IMR-90 (cell line): ENCODE data around the gene IRAK1. TPM values are rescaled to one million over a fixed set of nuclear protein-coding genes. Genes with fewer than 3 reads are reported as not detected.

Source experiments
- ATAC-seq: fragments of 200-7000 bp; cut with Tn5 transposase; 2 replicates; pipeline ENCODE4 v1.9.1; 2020; ENCODE audit warnings: low read depth, mild to moderate bottlenecking, moderate library complexity
- BruUV-seq: library from RNA; stranded (reverse); fragments of 400-500 nt; replicated peaks from 2 replicates; lab custom pipeline; 2021; lab: Mats Ljungman, UMichigan
- CTCF ChIA-PET: fragments of 300-600 bp; formaldehyde crosslinking; extraction: SDS; loops from one replicate; lab custom pipeline; 2021; ENCODE audit warnings: antibody characterized with exemption; lab: Yijun Ruan, JAX
- POLR2A ChIA-PET: fragments of 300-600 bp; sonication (Branson Sonifier 250); formaldehyde crosslinking; loops from one replicate; lab custom pipeline; 2022; ENCODE audit warnings: antibody characterized with exemption; ENCODE audit not compliant: unreplicated experiment; lab: Charles Lee
- DNase-seq: peaks from one replicate; pipeline ENCODE4 v3.0.0; 2013
- H2AFZ ChIP-seq: replicated peaks from 2 replicates; pipeline ENCODE3; 2013; ENCODE audit warnings: low read length, mild to moderate bottlenecking; ENCODE audit not compliant: poor library complexity
- H2AK5ac ChIP-seq: 2 replicates; pipeline ENCODE4 v1.6.1; 2013; ENCODE audit warnings: low read depth, low read length, inconsistent platforms
- H2AK9ac ChIP-seq: replicated peaks from 2 replicates; pipeline ENCODE3; 2013; ENCODE audit warnings: mild to moderate bottlenecking, low read depth, low read length, moderate library complexity; ENCODE audit not compliant: poor library complexity
- H2BK120ac ChIP-seq: 2 replicates; pipeline ENCODE4 v1.6.1; 2013; ENCODE audit warnings: low read depth, low read length, inconsistent platforms
- H2BK15ac ChIP-seq: 3 replicates; pipeline ENCODE4 v1.6.1; 2013; ENCODE audit warnings: low read depth, low read length, inconsistent platforms
- H2BK20ac ChIP-seq: 2 replicates; pipeline ENCODE4 v1.6.1; 2013; ENCODE audit warnings: low read depth, mild to moderate bottlenecking, inconsistent platforms, low read length, moderate library complexity
- H2BK5ac ChIP-seq: 2 replicates; pipeline ENCODE4 v1.6.1; 2013; ENCODE audit warnings: mild to moderate bottlenecking, low read depth, low read length, inconsistent platforms; ENCODE audit not compliant: poor library complexity, severe bottlenecking
- H3K14ac ChIP-seq: replicated peaks from 2 replicates; pipeline ENCODE4 v1.6.1; 2013; ENCODE audit warnings: low read depth, low read length, inconsistent platforms
- H3K18ac ChIP-seq: 2 replicates; pipeline ENCODE4 v1.6.1; 2013; ENCODE audit warnings: low read depth, low read length, control low read depth
- H3K23ac ChIP-seq: 2 replicates; pipeline ENCODE4 v1.6.1; 2013; ENCODE audit warnings: low read depth, low read length, inconsistent platforms
- H3K27ac ChIP-seq: 2 replicates; pipeline ENCODE4 v1.5.1; 2013; ENCODE audit warnings: mild to moderate bottlenecking, control low read depth, low read length; ENCODE audit not compliant: insufficient read depth
- H3K27me3 ChIP-seq: 2 replicates; pipeline ENCODE4 v1.6.1; 2013; ENCODE audit warnings: low read length; ENCODE audit not compliant: control insufficient read depth, insufficient read depth
- H3K36me3 ChIP-seq: 2 replicates; pipeline ENCODE4 v1.6.1; 2013; ENCODE audit warnings: low read length, mixed read lengths; ENCODE audit not compliant: control insufficient read depth, insufficient read depth
- H3K4ac ChIP-seq: 2 replicates; pipeline ENCODE4 v1.6.1; 2013; ENCODE audit warnings: low read depth, low read length, inconsistent platforms
- H3K4me1 ChIP-seq: 2 replicates; pipeline ENCODE4 v1.6.1; 2013; ENCODE audit warnings: low read length, mixed read lengths; ENCODE audit not compliant: control insufficient read depth, insufficient read depth
- H3K4me2 ChIP-seq: 2 replicates; pipeline ENCODE4 v1.6.1; 2013; ENCODE audit warnings: low read depth, mild to moderate bottlenecking, control low read depth, low read length, moderate library complexity
- H3K4me3 ChIP-seq: 2 replicates; pipeline ENCODE4 v1.5.1; 2013; ENCODE audit warnings: low read depth, mild to moderate bottlenecking, control low read depth, low read length, moderate library complexity; ENCODE audit not compliant: insufficient read depth
- H3K56ac ChIP-seq: 2 replicates; pipeline ENCODE4 v1.6.1; 2013; ENCODE audit warnings: low read length, inconsistent platforms; ENCODE audit not compliant: insufficient read depth; ENCODE audit errors: extremely low read depth
- H3K79me1 ChIP-seq, 2 experiments: 2 replicates each; pipeline ENCODE4 v1.6.1; 2013; ENCODE audit warnings: low read length in 2 of 2, inconsistent platforms in 1 of 2, low read depth in 1 of 2
- H3K9ac ChIP-seq: 2 replicates; pipeline ENCODE4 v1.6.1; 2013; ENCODE audit warnings: low read depth, low read length, control low read depth
- H3K9me1 ChIP-seq: 2 replicates; pipeline ENCODE4 v1.6.1; 2013; ENCODE audit warnings: low read length, inconsistent platforms; ENCODE audit not compliant: insufficient read depth
- H3K9me3 ChIP-seq: 2 replicates; pipeline ENCODE4 v1.6.1; 2013; ENCODE audit warnings: low read length; ENCODE audit not compliant: control insufficient read depth, insufficient read depth
- H4K20me1 ChIP-seq: 2 replicates; pipeline ENCODE4 v1.6.1; 2013; ENCODE audit warnings: low read length, inconsistent platforms; ENCODE audit not compliant: insufficient read depth
- H4K5ac ChIP-seq: 2 replicates; pipeline ENCODE4 v1.6.1; 2013; ENCODE audit warnings: mild to moderate bottlenecking, low read depth, low read length, control low read depth
- H4K8ac ChIP-seq, 2 experiments: 2 replicates each; pipeline ENCODE4 v1.6.1; 2013; ENCODE audit warnings: low read depth in 2 of 2, low read length in 2 of 2, control low read depth in 1 of 2, inconsistent platforms in 1 of 2
- H4K91ac ChIP-seq: 2 replicates; pipeline ENCODE4 v1.6.1; 2013; ENCODE audit warnings: low read depth, low read length, inconsistent platforms; ENCODE audit not compliant: insufficient read depth
- BHLHE40 ChIP-seq: fragments of 150-350 bp; IDR thresholded peaks from 2 replicates; pipeline ENCODE4 v1.6.1; 2016; ENCODE audit warnings: mild to moderate bottlenecking, low read depth, low read length
- CEBPB ChIP-seq: IDR thresholded peaks from 2 replicates; pipeline ENCODE4 v1.6.1; 2012; ENCODE audit warnings: low read depth, low read length, improper control_type of control experiment
- FOS ChIP-seq: fragments of 150-350 bp; IDR thresholded peaks from 2 replicates; pipeline ENCODE4 v1.6.1; 2016; ENCODE audit warnings: low read depth, low read length
- MXI1 ChIP-seq: IDR thresholded peaks from 2 replicates; pipeline ENCODE4 v1.6.1; 2012; ENCODE audit warnings: low read depth, mild to moderate bottlenecking, low read length, moderate library complexity, borderline replicate concordance
- SMC3 ChIP-seq: fragments of 150-350 bp; IDR thresholded peaks from 2 replicates; pipeline ENCODE4 v1.6.1; 2016; ENCODE audit warnings: low read depth, mild to moderate bottlenecking, antibody characterized with exemption, low read length, moderate library complexity
- WGBS, 2 experiments: methylation state at CpG; one replicate each; pipeline versions ENCODE4 v1.1.5 to v1.1.7; 2013; ENCODE audit warnings: missing lambda C conversion rate in 2 of 2; ENCODE audit not compliant: insufficient read length in 1 of 2; ENCODE audit errors: extremely low coverage in 2 of 2; 5-methylcytosine and 5-hydroxymethylcytosine counted together
- dilution Hi-C: fragments of 300-500 bp; cut with HindIII; formaldehyde crosslinking; loops from one replicate; pipeline ENCODE4 v1.14.3; 2018; ENCODE audit warnings: low sequenced_read_pairs; ENCODE audit not compliant: unreplicated experiment
- in situ Hi-C: fragments of 300-500 bp; cut with MboI; formaldehyde crosslinking; loops from 3 replicates; pipeline ENCODE4 v1.14.3; 2019; ENCODE audit warnings: low sequenced_read_pairs, inconsistent platforms, mixed read lengths
- intact Hi-C: fragments of 100-400 bp; cut with micrococcal nuclease; formaldehyde crosslinking; loops from 2 replicates; pipeline ENCODE4 v1.10.0; 2022
- polyA plus RNA-seq, 3 experiments: library from polyadenylated mRNA; depleted of rRNA; stranded (reverse); fragments of >200 nt; gene quantifications; 2 replicates each; pipeline ENCODE4 v1.2.3, GENCODE V29; 2012; ENCODE audit warnings: low replicate concordance in 1 of 3
- total RNA-seq: library from RNA; depleted of rRNA; stranded (reverse); fragments of >200 nt; gene quantifications from 2 replicates; pipeline ENCODE4 v1.2.3, GENCODE V29; 2012

IRAK1 gene
- total and polyA plus RNA-seq, 2 of the 4 experiments (the other 2 are of a cell fraction), result 33.3 to 50.2 TPM

- peaks cover 23% of the 10 kb centered on the region for H4K20me1 ChIP-seq
- peak overlapping the region; percentile 28 to 52; a peak in 1 of 4 replicates for H4K8ac ChIP-seq
- TF ChIP-seq SMC3 (no peak), MXI1 (peak; percentile 37; the same call in 1 of the 2 replicates), CEBPB (peak; percentile 83), FOS (peak; percentile 32; the same call in 1 of the 2 replicates), BHLHE40 (peak; percentile 72)
- peak overlapping the region; percentile 10; the same call in 1 of the 2 replicates for H2AK5ac ChIP-seq
- H3K9ac ChIP-seq, result peak overlapping the region; percentile 1; the same call in 1 of the 2 replicates
- peak overlapping the region; percentile 55 for H3K4me2 ChIP-seq
- no peak overlapping the region for H2BK20ac ChIP-seq
- H3K14ac ChIP-seq, result peak overlapping the region; percentile 67; the same call in 1 of the 2 replicates
- CTCF ChIA-PET, result no interaction called here
- BruUV-seq, result no TSS peak
- H3K23ac ChIP-seq, result peak overlapping the region; percentile 64; the same call in 1 of the 2 replicates
- peak overlapping the region; percentile 27 for H2BK5ac ChIP-seq
- peaks cover 6 to 58% of the 10 kb centered on the region in 2 experiments; a peak in 3 of 4 replicates for H3K79me1 ChIP-seq
- no peak overlapping the region for H3K4me3 ChIP-seq
- intact Hi-C loops, result loop anchor here (1.0 kb wide), 1 partner anchor 21 kb away; the partner anchor contains the start of gene IRAK1
- H2AK9ac ChIP-seq, result no peak overlapping the region
- peak overlapping the region; percentile 64; the same call in 1 of the 2 replicates for H3K27ac ChIP-seq
- peak overlapping the region; percentile 80 for H3K4ac ChIP-seq
- no peak overlapping the region for H4K5ac ChIP-seq
- H4K91ac ChIP-seq, result no peak overlapping the region
- POLR2A ChIA-PET, result interaction anchor here (0.8 kb wide), 1 partner anchor 68 kb away, joined by 5 read pairs; the partner anchor contains the start of gene TMEM187
- WGBS, 2 experiments, result 20% methylated on average over 1 of the region's 7 CpGs; no CpG with 5 or more reads in 1 of the 2 experiments
- no peaks in the 10 kb centered on the region for H3K9me3 ChIP-seq
- H3K27me3 ChIP-seq, result no peaks in the 10 kb centered on the region
- peaks cover 16% of the 10 kb centered on the region for H3K4me1 ChIP-seq
- no peak overlapping the region; the same call in 1 of the 2 replicates for H3K18ac ChIP-seq
- no peak overlapping the region for H2AFZ ChIP-seq
- H3K36me3 ChIP-seq, result 0 out of 2 replicates have a peak, but pooled peaks cover 2% of the 10 kb centered on the region
- DNase-seq, result peak; percentile 87
- no peak overlapping the region for H2BK15ac ChIP-seq
- peaks cover 13% of the 10 kb centered on the region for H3K9me1 ChIP-seq
- in situ Hi-C loops, result no loop called here
- dilution Hi-C loops, result no loop called here
- peak; percentile 88 for ATAC-seq
- no peak overlapping the region; the same call in 1 of the 2 replicates for H2BK120ac ChIP-seq
- no peak overlapping the region for H3K56ac ChIP-seq
Measured at GRCh38 chrX:154040307-154040756, 20.6 kb upstream of the IRAK1 start.
